ENCODE results near the gene OR10V1. TPM values are rescaled to one million over a fixed set of nuclear protein-coding genes. Genes with fewer than 3 reads are reported as not detected.

Gene OR10V1
- not detected for total RNA-seq
- polyA plus RNA-seq = not detected
- long read RNA-seq, donor 1 = 0 reads
- long read RNA-seq, donor 2 = 0 reads
- long read RNA-seq, donor 3 = 0 reads
- long read RNA-seq, donor 4 = 0 reads
- long read RNA-seq, donor 5 = 0 reads
- long read RNA-seq, donor 6 = 0 reads
- long read RNA-seq, donor 7, partial matches to known transcripts = 0 of 1 reads
- long read RNA-seq, donor 7, other reads (novel, unspliced or antisense) = 0 of 1 reads
- long read RNA-seq, donor 8 = 0 reads
- long read RNA-seq, donor 9 = 0 reads
- long read RNA-seq, donor 10 = 0 reads

- H3K36me3 ChIP-seq (ENCODE audit: control insufficient read depth in 2 of 2, insufficient read depth in 2 of 2, low read length in 1 of 2) = no peaks in the 10 kb centered on the region
These were observed at the start of gene OR10V1 for GRCh38 chr11:59713745-59714144. Gene OR10V1 (minus strand): TSS chr11:59713845. CDS start chr11:59713845, 0 bp downstream.

GRCh38 chr11:59761993-59762392 lies 48.3 kb upstream of the OR10V1 start:
- H3K9me3 ChIP-seq (ENCODE audit: control insufficient read depth in 2 of 2, insufficient read depth in 1 of 2, low read length in 1 of 2) = no peaks in the 10 kb centered on the region
- H3K27ac ChIP-seq (ENCODE audit: low read depth in 1 of 2, low read length in 1 of 2) = no peak overlapping the region
- no peaks in the 10 kb centered on the region for H3K36me3 ChIP-seq (ENCODE audit: control insufficient read depth in 2 of 2, insufficient read depth in 2 of 2, low read length in 1 of 2)
- H3K4me1 ChIP-seq (ENCODE audit: control insufficient read depth in 2 of 2, insufficient read depth in 2 of 2, low read length in 2 of 2) = peaks cover 0 to 8% of the 10 kb centered on the region in 2 donors
- peaks cover 0 to 10% of the 10 kb centered on the region in 2 donors for H3K27me3 ChIP-seq (ENCODE audit: control insufficient read depth in 2 of 2, insufficient read depth in 1 of 2, low read length in 1 of 2)
- no peak overlapping the region for H3K4me3 ChIP-seq (ENCODE audit: low read length in 2 of 2)
- WGBS = 98% methylated on average over 6 of the region's 6 CpGs
- DNase-seq (ENCODE audit: low read depth in 6 of 9, low spot score in 9 of 9) = no peak

More at GRCh38 chr11:59713745-59714144, at the start of gene OR10V1:
- Histone ChIP-seq H3K4me1 (ENCODE audit: control insufficient read depth in 2 of 2, insufficient read depth in 2 of 2, low read length in 2 of 2) (no peaks in the 10 kb centered on the region), H3K4me3 (ENCODE audit: low read length in 2 of 2) (no peak within 1 kb of the TSS), H3K27me3 (ENCODE audit: control insufficient read depth in 2 of 2, insufficient read depth in 1 of 2, low read length in 1 of 2) (peaks cover 0 to 3% of the 10 kb centered on the region in 2 donors), H3K9me3 (ENCODE audit: control insufficient read depth in 2 of 2, insufficient read depth in 1 of 2, low read length in 1 of 2) (no peaks in the 10 kb centered on the region), H3K27ac (ENCODE audit: low read depth in 1 of 2, low read length in 1 of 2) (no peak within 1 kb of the TSS)
- DNase-seq (ENCODE audit: low read depth in 6 of 9, low spot score in 9 of 9) = no peak
- WGBS = 95% methylated on average over 2 of the region's 2 CpGs

GRCh38 chr11:59760771-59761170 lies 47.1 kb upstream of the OR10V1 start:
- H3K4me1 ChIP-seq (ENCODE audit: control insufficient read depth in 2 of 2, insufficient read depth in 2 of 2, low read length in 2 of 2) = peaks cover 0 to 2% of the 10 kb centered on the region in 2 donors
- 96% methylated on average over 4 of the region's 4 CpGs for WGBS
- no peak for DNase-seq (ENCODE audit: low read depth in 6 of 9, low spot score in 9 of 9)
- H3K36me3 ChIP-seq (ENCODE audit: control insufficient read depth in 2 of 2, insufficient read depth in 2 of 2, low read length in 1 of 2) = no peaks in the 10 kb centered on the region
- no peaks in the 10 kb centered on the region for H3K9me3 ChIP-seq (ENCODE audit: control insufficient read depth in 2 of 2, insufficient read depth in 1 of 2, low read length in 1 of 2)
- H3K27me3 ChIP-seq (ENCODE audit: control insufficient read depth in 2 of 2, insufficient read depth in 1 of 2, low read length in 1 of 2) = peaks cover 3 to 19% of the 10 kb centered on the region in 2 donors
- no peak overlapping the region for H3K4me3 ChIP-seq (ENCODE audit: low read length in 2 of 2)
- H3K27ac ChIP-seq (ENCODE audit: low read depth in 1 of 2, low read length in 1 of 2) = no peak overlapping the region

GRCh38 chr11:59759900-59760299 lies 46.3 kb upstream of the OR10V1 start:
- H3K4me1 ChIP-seq (ENCODE audit: control insufficient read depth in 2 of 2, insufficient read depth in 2 of 2, low read length in 2 of 2) = peaks cover 2 to 9% of the 10 kb centered on the region in 2 donors
- DNase-seq (ENCODE audit: low read depth in 6 of 9, low spot score in 9 of 9) = no peak
- H3K27ac ChIP-seq (ENCODE audit: low read depth in 1 of 2, low read length in 1 of 2) = no peak overlapping the region
- no peaks in the 10 kb centered on the region for H3K36me3 ChIP-seq (ENCODE audit: control insufficient read depth in 2 of 2, insufficient read depth in 2 of 2, low read length in 1 of 2)
- no peaks in the 10 kb centered on the region for H3K9me3 ChIP-seq (ENCODE audit: control insufficient read depth in 2 of 2, insufficient read depth in 1 of 2, low read length in 1 of 2)
- peaks cover 6 to 26% of the 10 kb centered on the region in 2 donors for H3K27me3 ChIP-seq (ENCODE audit: control insufficient read depth in 2 of 2, insufficient read depth in 1 of 2, low read length in 1 of 2)
- H3K4me3 ChIP-seq (ENCODE audit: low read length in 2 of 2) = no peak overlapping the region
- WGBS = 92% methylated on average over 4 of the region's 4 CpGs

GRCh38 chr11:59758401-59759037 lies 44.9 kb upstream of the OR10V1 start:
- Histone ChIP-seq H3K27ac (ENCODE audit: low read depth in 1 of 2, low read length in 1 of 2) (no peak overlapping the region), H3K4me1 (ENCODE audit: control insufficient read depth in 2 of 2, insufficient read depth in 2 of 2, low read length in 2 of 2) (peaks cover 5 to 20% of the 10 kb centered on the region in 2 donors)
- WGBS = 94% methylated on average over 4 of the region's 4 CpGs

GRCh38 chr11:59756845-59757244 lies 43.2 kb upstream of the OR10V1 start:
- Histone ChIP-seq H3K27ac (ENCODE audit: low read depth in 1 of 2, low read length in 1 of 2) (no peak overlapping the region), H3K4me1 (ENCODE audit: control insufficient read depth in 2 of 2, insufficient read depth in 2 of 2, low read length in 2 of 2) (peaks cover 5 to 20% of the 10 kb centered on the region in 2 donors), H3K27me3 (ENCODE audit: control insufficient read depth in 2 of 2, insufficient read depth in 1 of 2, low read length in 1 of 2) (peaks cover 6 to 38% of the 10 kb centered on the region in 2 donors), H3K36me3 (ENCODE audit: control insufficient read depth in 2 of 2, insufficient read depth in 2 of 2, low read length in 1 of 2) (no peaks in the 10 kb centered on the region), H3K4me3 (ENCODE audit: low read length in 2 of 2) (no peak overlapping the region), H3K9me3 (ENCODE audit: control insufficient read depth in 2 of 2, insufficient read depth in 1 of 2, low read length in 1 of 2) (no peaks in the 10 kb centered on the region)
- WGBS = 40% methylated on average over 4 of the region's 4 CpGs
- no peak for DNase-seq (ENCODE audit: low read depth in 6 of 9, low spot score in 9 of 9)

More at GRCh38 chr11:59758401-59759037, 44.9 kb upstream of the OR10V1 start:
- Histone ChIP-seq H3K27me3 (ENCODE audit: control insufficient read depth in 2 of 2, insufficient read depth in 1 of 2, low read length in 1 of 2) (peaks cover 6 to 40% of the 10 kb centered on the region in 2 donors), H3K36me3 (ENCODE audit: control insufficient read depth in 2 of 2, insufficient read depth in 2 of 2, low read length in 1 of 2) (no peaks in the 10 kb centered on the region), H3K9me3 (ENCODE audit: control insufficient read depth in 2 of 2, insufficient read depth in 1 of 2, low read length in 1 of 2) (no peaks in the 10 kb centered on the region), H3K4me3 (ENCODE audit: low read length in 2 of 2) (no peak overlapping the region)
- DNase-seq (ENCODE audit: low read depth in 6 of 9, low spot score in 9 of 9) = no peak

GRCh38 chr11:59756558-59756840 lies 42.9 kb upstream of the OR10V1 start:
- peaks cover 6 to 38% of the 10 kb centered on the region in 2 donors for H3K27me3 ChIP-seq (ENCODE audit: control insufficient read depth in 2 of 2, insufficient read depth in 1 of 2, low read length in 1 of 2)
- DNase-seq (ENCODE audit: low read depth in 6 of 9, low spot score in 9 of 9) = no peak
- H3K36me3 ChIP-seq (ENCODE audit: control insufficient read depth in 2 of 2, insufficient read depth in 2 of 2, low read length in 1 of 2) = no peaks in the 10 kb centered on the region
- H3K4me3 ChIP-seq (ENCODE audit: low read length in 2 of 2) = no peak overlapping the region
- no peak overlapping the region for H3K27ac ChIP-seq (ENCODE audit: low read depth in 1 of 2, low read length in 1 of 2)
- H3K4me1 ChIP-seq (ENCODE audit: control insufficient read depth in 2 of 2, insufficient read depth in 2 of 2, low read length in 2 of 2) = peaks cover 5 to 20% of the 10 kb centered on the region in 2 donors
- H3K9me3 ChIP-seq (ENCODE audit: control insufficient read depth in 2 of 2, insufficient read depth in 1 of 2, low read length in 1 of 2) = no peaks in the 10 kb centered on the region
- 56% methylated on average over 3 of the region's 3 CpGs for WGBS

GRCh38 chr11:59755701-59756557 lies 42.3 kb upstream of the OR10V1 start:
- H3K36me3 ChIP-seq (ENCODE audit: control insufficient read depth in 2 of 2, insufficient read depth in 2 of 2, low read length in 1 of 2) = no peaks in the 10 kb centered on the region
- H3K4me3 ChIP-seq (ENCODE audit: low read length in 2 of 2) = peak overlapping the region; percentile 43 to 81
- no peaks in the 10 kb centered on the region for H3K9me3 ChIP-seq (ENCODE audit: control insufficient read depth in 2 of 2, insufficient read depth in 1 of 2, low read length in 1 of 2)
- peaks cover 5 to 20% of the 10 kb centered on the region in 2 donors for H3K4me1 ChIP-seq (ENCODE audit: control insufficient read depth in 2 of 2, insufficient read depth in 2 of 2, low read length in 2 of 2)
- no peak overlapping the region for H3K27ac ChIP-seq (ENCODE audit: low read depth in 1 of 2, low read length in 1 of 2)
- WGBS = 9% methylated on average over 23 of the region's 23 CpGs
- H3K27me3 ChIP-seq (ENCODE audit: control insufficient read depth in 2 of 2, insufficient read depth in 1 of 2, low read length in 1 of 2) = peaks cover 6 to 36% of the 10 kb centered on the region in 2 donors
- peak in 1 of 9 donors; percentile 8 for DNase-seq (ENCODE audit: low read depth in 6 of 9, low spot score in 9 of 9)
